BJ (cell line): ENCODE data around the gene NDUFB10. TPM values are rescaled to one million over a fixed set of nuclear protein-coding genes. Genes with fewer than 3 reads are reported as not detected.

Experiments
- CTCF ChIA-PET: fragments of 350-600 bp; formaldehyde crosslinking; extraction: SDS; loops from one replicate; lab custom pipeline; 2021; ENCODE audit warnings: antibody characterized with exemption, inconsistent platforms; lab: Yijun Ruan, JAX
- POLR2A ChIA-PET: fragments of 300-600 bp; sonication (Branson Sonifier 250); formaldehyde crosslinking; extraction: SDS; loops from one replicate; lab custom pipeline; 2021; ENCODE audit warnings: antibody characterized with exemption; lab: Charles Lee
- DNase-seq: peaks from one replicate; pipeline ENCODE4 v3.0.0-alpha.2; 2011; ENCODE audit warnings: low read depth
- H3K27me3 ChIP-seq: 2 replicates; pipeline ENCODE4 v1.6.0; 2011; ENCODE audit warnings: low read length; ENCODE audit not compliant: control insufficient read depth, insufficient read depth
- H3K36me3 ChIP-seq: 2 replicates; pipeline ENCODE4 v1.5.1; 2011; ENCODE audit warnings: low read length; ENCODE audit not compliant: control insufficient read depth, insufficient read depth
- H3K4me3 ChIP-seq: 2 replicates; pipeline ENCODE4 v1.5.1; 2011; ENCODE audit warnings: low read depth, mild to moderate bottlenecking, control low read depth, low read length
- polyA plus RNA-seq: library from polyadenylated mRNA; depleted of rRNA; stranded (reverse); fragments of >200 nt; gene quantifications from 2 replicates; pipeline ENCODE4 v1.2.3, GENCODE V29; 2011
- TF ChIP-seq, protein P1 (sequence below): IDR thresholded peaks from 2 replicates; pipeline ENCODE4 v1.5.1; 2011; ENCODE audit warnings: low read depth, mild to moderate bottlenecking, control low read depth, inconsistent platforms, low read length, moderate library complexity; ENCODE audit not compliant: insufficient read depth

The NDUFB10 gene
- polyA plus RNA-seq, 1 experiment, result 183 TPM

- POLR2A ChIA-PET, result interaction anchor here (0.6 to 1.0 kb wide), 6 partner anchors 23 to 136 kb away, joined by 3 to 15 read pairs (median 8); partner anchors contain the start of gene FAHD1
- CTCF ChIA-PET, result interaction anchor here (1.3 to 1.4 kb wide), 2 partner anchors 9 to 40 kb away, joined by 6 to 7 read pairs; partner anchors contain the start of gene RPL3L
- TF ChIP-seq, protein P1, sequence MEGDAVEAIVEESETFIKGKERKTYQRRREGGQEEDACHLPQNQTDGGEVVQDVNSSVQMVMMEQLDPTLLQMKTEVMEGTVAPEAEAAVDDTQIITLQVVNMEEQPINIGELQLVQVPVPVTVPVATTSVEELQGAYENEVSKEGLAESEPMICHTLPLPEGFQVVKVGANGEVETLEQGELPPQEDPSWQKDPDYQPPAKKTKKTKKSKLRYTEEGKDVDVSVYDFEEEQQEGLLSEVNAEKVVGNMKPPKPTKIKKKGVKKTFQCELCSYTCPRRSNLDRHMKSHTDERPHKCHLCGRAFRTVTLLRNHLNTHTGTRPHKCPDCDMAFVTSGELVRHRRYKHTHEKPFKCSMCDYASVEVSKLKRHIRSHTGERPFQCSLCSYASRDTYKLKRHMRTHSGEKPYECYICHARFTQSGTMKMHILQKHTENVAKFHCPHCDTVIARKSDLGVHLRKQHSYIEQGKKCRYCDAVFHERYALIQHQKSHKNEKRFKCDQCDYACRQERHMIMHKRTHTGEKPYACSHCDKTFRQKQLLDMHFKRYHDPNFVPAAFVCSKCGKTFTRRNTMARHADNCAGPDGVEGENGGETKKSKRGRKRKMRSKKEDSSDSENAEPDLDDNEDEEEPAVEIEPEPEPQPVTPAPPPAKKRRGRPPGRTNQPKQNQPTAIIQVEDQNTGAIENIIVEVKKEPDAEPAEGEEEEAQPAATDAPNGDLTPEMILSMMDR, result peak; percentile 29; the same call in 1 of the 2 replicates
- Histone ChIP-seq H3K27me3 (no peaks in the 10 kb centered on the region), H3K4me3 (peak overlapping the region; percentile 92), H3K36me3 (peaks cover 17% of the 10 kb centered on the region)
- DNase-seq, result no peak
Observed at GRCh38 chr16:1963806-1964505, 4.6 kb downstream of the NDUFB10 start.

- TF ChIP-seq, protein P1, result no peak; the same call in 1 of the 2 replicates
- POLR2A ChIA-PET, result interaction anchor here (0.6 to 1.0 kb wide), 8 partner anchors 20 to 191 kb away, joined by 3 to 15 read pairs (median 8); partner anchors contain the start of genes FAHD1, GFER and TRAF7
- peak within 1 kb of the TSS; percentile 92 for H3K4me3 ChIP-seq
- peaks cover 17% of the 10 kb centered on the region for H3K36me3 ChIP-seq
- H3K27me3 ChIP-seq, result no peaks in the 10 kb centered on the region
- peak; percentile 86 for DNase-seq
- CTCF ChIA-PET, result interaction anchor here (1.1 to 1.4 kb wide), 4 partner anchors 10 to 56 kb away, joined by 3 to 7 read pairs (median 4); partner anchors contain the start of genes NPW and RPL3L
Observed at GRCh38 chr16:1964506-1965395, 5.4 kb downstream of the NDUFB10 start, which contains the start of gene RPS2. TSS of gene RPS2 (minus strand) at chr16:1964826. CDS start at chr16:1964625, 201 bp downstream.

DNA sequence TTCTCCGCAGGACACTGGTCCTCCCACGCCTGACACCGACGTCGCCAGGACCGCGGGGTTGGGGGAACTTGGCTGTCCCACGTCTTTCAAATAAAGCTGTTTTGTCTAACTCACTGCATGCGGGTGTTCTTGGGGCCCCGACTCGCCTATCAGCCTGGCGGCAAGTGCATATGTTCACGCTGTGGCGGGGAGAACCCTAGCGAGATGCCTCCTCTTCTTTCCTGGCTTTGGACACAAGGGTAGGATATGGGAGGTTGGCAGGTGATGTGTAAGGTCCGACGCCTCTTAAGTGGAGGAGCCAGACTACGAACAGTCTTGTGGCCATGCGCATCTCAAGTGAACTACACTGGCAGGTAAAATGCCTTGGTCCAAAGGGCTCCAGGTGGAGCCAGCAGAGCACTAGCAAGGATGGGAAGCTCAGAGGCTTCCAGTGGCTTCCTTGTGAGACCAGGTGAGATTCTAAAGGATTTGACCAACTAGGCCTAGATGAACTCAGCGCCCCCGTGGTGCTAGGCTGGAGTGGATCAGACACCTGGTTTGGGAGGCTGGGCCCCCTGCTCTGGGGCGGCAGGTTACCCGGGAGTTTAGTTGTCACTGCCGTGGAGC is 6.2 kb downstream of the NDUFB10 start:
- no peak for DNase-seq
- POLR2A ChIA-PET, result interaction anchor here (0.6 to 1.0 kb wide), 3 partner anchors 25 to 190 kb away, joined by 3 to 10 read pairs (median 6); partner anchors contain the start of genes FAHD1 and TRAF7
- CTCF ChIA-PET, result interaction anchor here (1.1 to 1.4 kb wide), 4 partner anchors 11 to 55 kb away, joined by 3 to 7 read pairs (median 4); partner anchors contain the start of genes NPW and RPL3L
- TF ChIP-seq, protein P1, result no peak
- peaks cover 17% of the 10 kb centered on the region for H3K36me3 ChIP-seq
- no peaks in the 10 kb centered on the region for H3K27me3 ChIP-seq
- H3K4me3 ChIP-seq, result peak overlapping the region; percentile 92

DNA sequence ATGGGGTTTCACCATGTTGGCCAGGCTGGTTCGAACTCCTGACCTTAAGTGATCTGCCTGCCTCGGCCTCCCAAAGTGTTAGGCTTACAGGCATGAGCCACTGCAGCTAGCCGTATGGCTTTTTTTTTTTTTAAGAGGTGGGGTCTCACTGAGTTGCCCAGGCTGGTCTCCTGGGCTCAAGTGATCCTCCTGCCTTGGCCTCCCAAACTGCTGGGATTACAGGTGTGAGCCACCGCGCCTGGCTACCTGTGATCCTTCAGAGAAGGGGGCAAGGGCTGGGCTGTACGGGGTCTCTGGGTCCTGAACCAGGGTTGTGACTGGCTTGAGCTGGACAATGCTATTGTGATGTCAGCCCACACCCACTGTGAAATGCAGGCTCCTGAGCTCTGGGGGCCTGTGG is 7.1 kb downstream of the NDUFB10 start, which contains the start of gene RNF151:
Gene RNF151 (plus strand): TSS at position 397 of the 400 bp plus-strand sequence. CDS start 26 bp downstream, outside the sequence.
- ChIA-PET CTCF (no interaction called here), POLR2A (no interaction called here)
- Histone ChIP-seq H3K27me3 (no peaks in the 10 kb centered on the region), H3K4me3 (peak within 1 kb of the TSS; percentile 92), H3K36me3 (peaks cover 12% of the 10 kb centered on the region)
- DNase-seq, result no peak
- TF ChIP-seq, protein P1, result no peak
